GM21526 (cell line): ENCODE measurements around the gene PLCB2.

ENCODE experiments used
- ATAC-seq: cut with Tn5 transposase; IDR thresholded peaks from one replicate; pipeline ENCODE4 v1.9.1; 2021; ENCODE audit warnings: moderate library complexity; ENCODE audit not compliant: unreplicated experiment, low FRiP score

PLCB2 gene

DNA sequence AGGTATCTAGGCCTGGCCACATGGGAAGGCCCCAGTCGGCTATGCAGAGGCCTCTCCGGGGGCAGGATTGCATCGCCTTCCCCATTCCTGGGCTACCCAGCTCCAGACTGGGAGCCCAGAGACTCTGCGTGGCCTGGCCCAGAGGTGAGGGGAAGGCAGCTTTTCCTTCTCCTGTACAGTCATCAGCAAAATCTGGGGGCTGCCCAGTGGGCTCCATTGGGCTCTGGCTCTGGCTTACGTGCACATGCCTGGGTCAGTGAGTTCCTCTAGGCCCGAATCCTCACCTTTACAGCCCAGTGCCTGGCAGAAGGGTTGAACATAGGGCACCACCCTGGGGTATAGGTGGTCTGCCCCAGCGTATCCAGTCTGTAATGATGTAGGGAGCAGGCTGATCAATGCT is 20.9 kb downstream of the PLCB2 start:
- no peak for ATAC-seq

DNA sequence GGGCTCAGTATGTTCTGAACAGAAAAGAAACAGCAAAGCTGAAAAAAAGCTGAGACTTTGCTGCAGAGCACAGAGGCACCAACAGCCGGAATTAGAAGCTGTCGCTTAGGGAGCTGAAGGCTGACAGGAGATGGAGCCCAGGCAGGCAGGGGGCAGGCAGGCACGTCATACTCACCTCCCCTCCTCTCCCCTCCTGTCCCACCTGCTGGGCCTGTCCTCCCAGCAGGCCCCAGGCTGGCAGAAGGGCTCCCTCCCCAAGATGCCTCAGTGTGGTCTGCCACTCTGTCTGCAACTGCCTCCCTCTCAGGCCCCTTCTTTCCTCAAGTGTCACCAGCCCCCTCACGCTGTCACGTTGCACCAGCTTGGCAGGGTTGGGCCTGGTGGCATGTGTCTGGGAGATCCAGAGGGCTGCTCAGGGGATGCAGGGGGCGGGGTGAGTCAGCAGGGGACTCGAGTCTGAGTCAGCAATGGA is 21.6 kb downstream of the PLCB2 start:
- no peak for ATAC-seq

DNA sequence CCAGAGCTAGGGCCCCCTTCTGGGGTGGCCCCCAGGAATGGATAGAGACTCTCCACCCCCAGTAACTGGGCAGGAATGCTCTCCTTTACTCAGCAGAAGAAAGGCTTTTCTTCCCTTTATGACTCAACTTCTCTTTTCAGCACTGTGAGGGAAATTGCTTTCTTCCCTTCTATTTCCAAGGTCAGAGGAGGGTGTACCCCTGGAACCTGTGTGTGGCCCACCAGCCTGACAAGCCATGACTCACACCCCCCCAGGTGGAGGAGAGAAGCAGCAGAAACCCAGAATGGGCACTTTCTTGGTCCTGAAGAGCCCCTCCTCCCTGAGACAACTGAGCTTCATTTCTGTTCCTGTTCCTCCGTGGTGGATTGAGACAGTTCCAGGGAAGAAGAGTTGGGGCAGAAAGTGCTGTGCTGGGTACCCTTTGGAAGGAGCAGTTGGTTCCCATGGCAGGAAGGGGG is 22.2 kb downstream of the PLCB2 start:
- ATAC-seq = no peak

DNA sequence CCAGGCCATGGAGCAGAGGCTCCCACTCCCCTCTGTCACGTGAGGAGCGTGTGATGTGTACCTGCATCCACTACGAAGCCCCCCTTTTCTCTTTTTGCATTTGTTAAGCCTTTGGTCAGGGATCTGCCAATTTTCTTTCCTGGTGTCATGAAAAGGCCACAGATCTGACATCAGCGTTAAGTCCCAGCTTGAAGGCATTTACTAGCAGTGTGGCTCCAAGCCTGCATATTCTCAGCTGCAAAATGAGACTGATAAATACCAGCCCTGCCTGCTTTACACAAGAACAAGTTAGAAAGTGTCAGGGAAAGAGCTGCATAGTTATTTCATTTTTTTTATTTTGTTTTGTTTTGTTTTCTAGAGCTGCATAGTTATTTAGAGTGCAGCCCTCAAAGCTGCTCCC is 22.6 kb downstream of the PLCB2 start:
- ATAC-seq = no peak

DNA sequence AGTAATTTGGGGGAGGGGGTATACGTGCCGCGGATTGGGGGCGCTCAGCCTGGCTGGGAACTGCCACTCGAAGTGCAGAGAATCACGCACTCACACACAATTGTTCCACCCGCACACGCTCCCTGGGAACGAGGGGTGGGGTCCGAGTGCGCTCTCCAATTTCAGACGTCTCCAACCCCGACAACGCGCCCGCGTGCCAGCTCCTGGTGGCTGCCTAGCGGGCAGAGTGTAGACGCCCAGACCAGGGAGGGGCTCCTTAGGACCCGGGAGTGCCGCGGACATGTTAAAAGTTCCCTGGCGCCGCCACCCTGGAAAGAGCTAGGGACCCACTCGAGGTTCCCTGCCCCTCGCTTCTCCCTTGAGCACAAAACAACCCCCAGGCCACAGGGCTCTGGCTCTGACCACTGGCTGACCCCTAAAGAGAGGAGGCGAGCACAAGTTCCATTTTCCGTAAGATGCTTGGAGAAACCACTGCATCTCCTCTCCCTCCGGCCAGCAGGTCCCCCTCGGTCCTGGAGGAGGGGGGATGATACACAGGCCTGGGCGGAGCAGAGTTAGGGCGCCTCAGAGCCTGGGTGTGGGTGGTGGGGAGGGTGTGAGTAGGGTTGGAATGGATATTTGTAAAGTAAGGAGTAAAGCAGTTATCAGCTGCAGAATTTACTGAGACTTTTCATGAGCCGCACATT is 24.0 kb downstream of the PLCB2 start:
- no peak for ATAC-seq

DNA sequence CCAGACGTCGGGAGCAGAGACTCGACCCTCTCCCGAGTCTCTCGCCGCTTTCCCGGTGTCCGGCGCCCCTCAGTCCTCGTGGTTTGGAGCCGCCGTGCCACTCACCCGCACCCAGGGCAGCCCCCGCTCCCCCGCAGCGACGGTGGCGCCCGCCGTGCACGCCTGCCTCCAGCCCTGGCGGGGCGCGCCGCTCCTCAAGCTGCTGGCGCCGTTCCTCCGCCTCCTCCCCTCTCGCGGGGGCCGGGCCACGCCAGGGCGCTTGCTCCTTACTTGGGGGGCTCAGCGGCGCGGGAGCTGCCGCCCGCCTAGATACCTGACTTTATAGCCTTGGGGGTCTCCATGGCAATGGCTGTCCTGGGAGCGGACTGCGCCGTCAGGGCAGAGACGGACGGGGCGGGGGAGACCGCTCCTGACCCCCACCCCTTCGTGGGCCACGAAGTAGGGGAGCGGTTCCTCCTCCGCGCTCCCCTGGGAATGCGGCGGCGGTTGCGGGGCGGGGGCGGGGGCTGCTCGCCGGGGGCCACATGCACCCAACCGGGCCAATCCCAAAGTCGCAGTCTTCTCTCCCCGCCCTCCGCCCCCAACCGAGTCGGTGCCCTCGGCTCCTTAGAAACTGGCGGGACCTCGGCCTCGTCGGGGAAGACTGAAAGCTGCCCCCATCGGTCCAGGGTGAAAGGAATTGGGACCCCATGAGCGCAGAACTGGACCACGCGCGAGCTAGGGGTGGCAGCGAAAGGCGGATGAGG is 24.7 kb downstream of the PLCB2 start, which contains the start of gene ANKRD63:
TSS of gene ANKRD63 (minus strand) at position 196 of the 746 bp plus-strand sequence. CDS start 478 bp downstream, outside the sequence.
- no peak for ATAC-seq

DNA sequence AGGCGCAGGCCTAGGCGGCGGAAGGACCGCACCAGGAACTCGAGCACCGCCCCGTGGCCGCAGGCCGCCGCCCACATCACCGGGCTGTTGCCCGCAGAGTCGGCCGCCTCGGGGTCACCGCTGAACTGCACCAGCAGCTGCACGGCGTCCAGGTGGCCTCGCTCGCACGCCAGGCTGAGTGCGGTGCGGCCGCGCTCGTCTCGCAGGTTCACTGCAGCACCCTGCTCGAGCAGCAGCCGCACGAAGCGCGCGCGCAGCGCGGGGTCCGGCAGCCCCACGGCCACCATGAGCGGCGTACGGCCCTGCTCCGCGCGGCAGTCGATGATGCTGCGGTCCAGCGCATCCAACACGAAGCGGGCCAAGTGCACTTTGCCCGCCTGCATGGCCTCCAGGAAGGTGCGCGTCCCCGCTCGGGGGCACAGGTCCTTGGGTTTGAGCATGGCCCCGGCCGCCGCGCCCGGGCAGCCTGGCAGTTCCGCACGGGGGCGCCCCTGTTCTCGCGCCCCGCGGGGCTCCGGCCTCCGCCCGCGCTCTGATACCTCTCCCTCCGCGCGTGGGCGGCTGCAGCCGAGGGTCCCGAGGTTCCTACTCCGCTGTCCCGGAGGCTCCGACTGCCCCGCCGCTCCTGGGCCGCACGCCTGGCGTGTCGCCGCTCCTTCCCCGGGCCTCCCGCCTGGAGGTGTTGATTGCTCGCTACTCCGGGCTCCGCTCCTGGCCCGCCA is 25.4 kb downstream of the PLCB2 start:
- ATAC-seq = no peak

DNA sequence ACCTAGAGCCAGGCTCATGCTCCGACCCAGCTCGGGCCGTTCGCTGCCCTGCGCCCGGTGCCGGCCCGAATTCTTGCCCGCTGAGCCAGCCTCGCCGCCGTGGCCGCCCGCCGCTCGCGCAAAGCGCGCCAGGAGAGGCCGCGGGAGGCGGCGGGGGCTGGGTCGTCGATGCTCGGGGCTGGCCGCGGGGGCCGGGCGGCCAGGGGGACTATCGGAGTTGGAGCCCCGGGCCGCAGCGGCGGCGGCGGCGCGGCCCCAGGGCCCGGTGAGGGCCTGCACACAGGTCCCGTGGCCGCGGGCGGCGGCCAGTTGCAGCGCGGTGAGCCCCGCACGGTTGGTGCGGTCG is 26.0 kb downstream of the PLCB2 start:
- no peak for ATAC-seq

DNA sequence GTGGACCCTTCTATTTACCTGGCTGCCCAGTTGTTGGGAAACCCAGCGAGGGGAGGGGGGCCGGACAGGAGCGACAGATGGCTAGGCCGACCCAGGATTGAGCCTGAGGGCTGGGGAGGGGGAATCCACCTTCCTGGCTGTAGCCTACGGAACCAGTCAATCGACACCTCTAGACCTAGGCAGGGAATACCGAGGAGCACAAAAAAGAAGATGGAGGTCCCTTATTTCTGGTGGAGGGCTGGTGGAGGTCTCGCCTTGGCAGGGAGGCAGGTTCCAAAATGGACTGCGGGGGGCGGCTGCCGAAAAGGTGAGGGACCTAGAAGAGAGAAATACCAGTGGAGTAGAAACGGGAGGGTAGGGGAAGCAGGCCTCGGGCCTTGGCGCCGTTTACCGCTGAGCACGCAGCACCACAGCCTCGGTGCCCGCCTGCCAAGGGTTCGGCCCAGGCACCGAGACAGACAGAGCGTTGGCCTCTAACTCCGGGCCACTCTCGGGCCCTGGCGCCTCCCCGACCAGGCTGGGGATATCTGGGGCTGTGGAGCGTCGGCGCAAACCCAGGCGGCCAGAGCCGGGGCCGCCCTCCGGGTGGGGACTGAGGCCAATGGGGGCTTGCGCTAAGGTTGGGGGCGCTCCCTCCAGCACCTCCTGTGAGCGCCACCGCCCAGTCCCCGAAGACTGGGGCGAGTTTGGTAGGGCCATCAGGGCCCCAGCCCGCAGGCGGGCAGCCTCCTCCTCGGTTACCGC is 26.5 kb downstream of the PLCB2 start:
- ATAC-seq = no peak

DNA sequence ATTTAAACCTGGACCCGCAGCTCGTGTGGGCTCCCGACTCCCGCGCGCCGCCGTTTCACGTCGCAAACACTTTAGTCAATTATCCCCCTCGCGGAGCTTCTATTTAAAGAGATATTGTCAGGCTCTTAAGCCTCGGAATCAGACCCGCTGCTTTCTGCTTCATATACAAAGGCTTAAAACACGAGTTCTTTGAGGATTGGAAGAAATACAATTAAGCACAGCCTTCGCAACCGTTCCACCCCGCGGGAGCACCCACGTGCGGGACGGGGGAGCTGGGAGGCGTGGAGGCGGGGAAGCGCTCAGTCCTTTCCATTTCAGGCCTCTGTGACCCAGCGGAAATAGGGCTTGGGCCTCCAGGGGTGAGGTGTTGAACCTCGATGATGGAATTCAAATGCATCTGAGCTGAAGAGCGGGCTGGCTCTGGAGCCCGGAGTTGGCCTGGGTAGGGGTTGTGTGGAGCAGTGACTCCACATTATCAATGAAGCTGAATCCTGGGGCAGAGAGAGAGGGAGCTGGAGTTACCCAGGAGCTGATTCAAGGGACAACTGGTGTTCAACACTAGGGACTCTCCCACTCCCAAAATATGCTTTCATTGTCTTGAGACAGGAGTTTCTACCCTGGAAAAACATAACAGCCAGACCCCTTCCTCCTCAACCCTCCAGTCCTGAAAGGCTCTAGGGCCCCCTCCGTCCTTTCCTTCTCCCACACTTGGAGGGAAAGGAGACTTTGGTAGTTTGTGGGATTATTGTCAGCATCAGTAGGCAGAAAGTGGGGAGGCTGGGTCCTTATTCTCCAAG is 27.3 kb downstream of the PLCB2 start:
- ATAC-seq = no peak

DNA sequence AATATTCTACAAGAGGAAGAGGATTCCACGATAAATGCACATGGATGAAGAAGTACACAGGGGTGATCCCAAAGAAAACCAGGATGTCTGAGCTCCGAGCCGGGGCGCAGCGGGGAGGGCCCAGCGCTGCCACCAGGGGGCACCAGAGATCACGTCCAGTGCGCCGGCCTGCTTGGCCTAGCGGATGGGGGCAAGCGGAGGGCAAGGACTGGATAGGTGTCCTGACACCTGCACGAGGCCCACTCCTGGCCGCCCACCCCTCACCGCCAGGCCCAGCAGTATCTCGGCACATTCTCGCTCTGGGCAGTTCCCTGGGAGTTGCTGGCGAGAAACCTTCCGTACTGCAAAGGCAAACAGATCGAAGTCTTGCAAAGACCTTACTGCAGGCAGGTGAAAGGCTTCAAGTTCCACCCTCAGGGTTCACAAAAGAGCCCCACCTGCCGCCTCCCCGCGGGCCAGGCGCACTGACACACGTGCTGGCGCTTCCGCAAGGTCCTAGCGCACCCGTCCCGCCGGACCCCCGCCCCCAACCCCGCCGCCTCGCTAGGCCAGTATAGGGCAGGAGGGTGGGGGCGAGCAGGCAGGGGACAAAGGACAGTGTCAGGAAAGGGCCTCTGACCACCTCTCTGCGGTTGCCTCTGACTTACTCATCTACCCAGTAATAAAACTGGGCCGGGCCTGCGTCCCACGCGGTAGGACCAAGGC is 28.1 kb downstream of the PLCB2 start:
- ATAC-seq = no peak

DNA sequence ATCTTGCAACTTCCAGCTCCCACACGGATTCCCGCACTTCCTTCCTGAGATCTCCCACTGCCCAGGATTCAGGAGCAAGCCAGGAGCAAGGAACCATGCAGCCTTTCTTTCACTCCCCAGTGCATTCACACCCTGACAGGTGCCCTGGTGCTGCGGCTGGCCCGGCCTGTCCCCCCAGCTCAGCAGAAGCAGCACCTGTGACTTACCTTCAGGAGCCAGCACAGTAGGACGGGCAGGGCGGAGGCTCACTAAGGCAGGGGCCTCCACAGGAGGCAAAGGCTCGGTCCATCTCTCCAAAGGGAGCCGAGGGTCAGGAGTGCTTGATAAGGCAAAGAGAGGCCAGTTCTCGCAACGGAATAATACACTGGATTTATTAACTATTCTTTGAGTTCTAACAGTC is 29.7 kb downstream of the PLCB2 start:
- no peak for ATAC-seq

DNA sequence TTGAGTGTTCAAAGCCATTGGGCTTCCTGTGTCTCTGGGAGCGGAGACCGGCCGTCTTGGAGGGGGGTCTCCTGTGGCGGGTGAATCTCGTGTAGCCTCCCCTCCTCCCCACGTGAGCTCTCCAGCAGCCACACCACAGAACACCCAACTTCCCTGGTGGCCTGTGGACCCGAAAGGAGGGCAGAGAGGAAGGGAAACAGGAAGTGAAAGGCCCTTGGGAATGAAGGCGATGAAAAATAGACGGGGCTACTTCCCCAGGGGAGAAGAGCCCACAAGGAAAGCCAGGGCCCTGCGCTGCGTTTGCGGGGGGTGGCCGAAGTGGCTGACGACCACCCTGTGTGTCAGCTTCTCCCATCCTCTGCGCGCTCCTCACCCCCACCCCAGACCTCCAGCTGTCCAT is 30.3 kb downstream of the PLCB2 start:
- ATAC-seq = no peak

DNA sequence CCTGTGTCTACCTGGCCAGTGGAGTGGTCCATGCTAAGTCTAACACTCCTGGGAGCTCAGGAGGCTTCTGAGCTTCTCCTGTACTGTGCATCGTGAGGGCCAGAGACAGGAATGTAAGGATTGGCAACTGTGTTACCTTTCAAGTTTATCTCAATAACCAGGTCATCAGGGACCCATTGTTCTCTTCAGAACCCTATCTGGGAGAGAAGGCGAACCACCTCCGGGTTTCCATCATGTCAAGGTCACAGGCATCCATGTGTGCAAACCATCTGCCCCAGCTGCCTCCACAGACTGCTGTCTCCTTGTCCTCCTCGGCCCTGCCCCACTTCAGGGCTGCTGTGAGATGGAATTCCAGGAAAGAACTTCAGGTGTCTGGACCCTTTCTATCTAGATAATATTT is 30.8 kb downstream of the PLCB2 start:
- no peak for ATAC-seq

DNA sequence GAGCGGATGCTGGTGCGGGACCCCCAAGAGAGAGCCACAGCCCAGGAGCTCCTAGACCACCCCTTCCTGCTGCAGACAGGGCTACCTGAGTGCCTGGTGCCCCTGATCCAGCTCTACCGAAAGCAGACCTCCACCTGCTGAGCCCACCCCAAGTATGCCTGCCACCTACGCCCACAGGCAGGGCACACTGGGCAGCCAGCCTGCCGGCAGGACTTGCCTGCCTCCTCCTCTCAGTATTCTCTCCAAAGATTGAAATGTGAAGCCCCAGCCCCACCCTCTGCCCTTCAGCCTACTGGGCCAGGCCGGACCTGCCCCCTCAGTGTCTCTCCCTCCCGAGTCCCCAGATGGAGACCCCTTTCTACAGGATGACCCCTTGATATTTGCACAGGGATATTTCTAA is 31.8 kb downstream of the PLCB2 start:
- no peak for ATAC-seq

DNA sequence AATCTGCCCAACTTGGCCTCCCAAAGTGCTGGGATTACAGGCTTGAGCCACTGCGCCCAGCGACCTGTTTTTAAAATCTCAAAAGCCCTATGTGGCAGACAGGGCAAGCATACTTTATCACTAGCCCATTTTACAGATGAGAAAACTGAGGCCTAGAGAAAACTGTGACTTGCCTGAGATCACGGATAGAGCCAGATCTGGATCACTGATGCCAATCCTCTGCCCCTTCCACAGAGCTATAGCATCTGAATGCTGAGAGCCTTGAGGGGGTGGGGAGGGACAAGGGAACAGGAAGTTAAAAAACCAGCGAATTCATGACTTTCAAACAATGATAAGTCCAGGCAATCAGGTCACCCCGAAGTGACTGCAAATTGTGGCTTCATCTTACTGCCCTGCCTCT is 32.2 kb downstream of the PLCB2 start:
- ATAC-seq = no peak

DNA sequence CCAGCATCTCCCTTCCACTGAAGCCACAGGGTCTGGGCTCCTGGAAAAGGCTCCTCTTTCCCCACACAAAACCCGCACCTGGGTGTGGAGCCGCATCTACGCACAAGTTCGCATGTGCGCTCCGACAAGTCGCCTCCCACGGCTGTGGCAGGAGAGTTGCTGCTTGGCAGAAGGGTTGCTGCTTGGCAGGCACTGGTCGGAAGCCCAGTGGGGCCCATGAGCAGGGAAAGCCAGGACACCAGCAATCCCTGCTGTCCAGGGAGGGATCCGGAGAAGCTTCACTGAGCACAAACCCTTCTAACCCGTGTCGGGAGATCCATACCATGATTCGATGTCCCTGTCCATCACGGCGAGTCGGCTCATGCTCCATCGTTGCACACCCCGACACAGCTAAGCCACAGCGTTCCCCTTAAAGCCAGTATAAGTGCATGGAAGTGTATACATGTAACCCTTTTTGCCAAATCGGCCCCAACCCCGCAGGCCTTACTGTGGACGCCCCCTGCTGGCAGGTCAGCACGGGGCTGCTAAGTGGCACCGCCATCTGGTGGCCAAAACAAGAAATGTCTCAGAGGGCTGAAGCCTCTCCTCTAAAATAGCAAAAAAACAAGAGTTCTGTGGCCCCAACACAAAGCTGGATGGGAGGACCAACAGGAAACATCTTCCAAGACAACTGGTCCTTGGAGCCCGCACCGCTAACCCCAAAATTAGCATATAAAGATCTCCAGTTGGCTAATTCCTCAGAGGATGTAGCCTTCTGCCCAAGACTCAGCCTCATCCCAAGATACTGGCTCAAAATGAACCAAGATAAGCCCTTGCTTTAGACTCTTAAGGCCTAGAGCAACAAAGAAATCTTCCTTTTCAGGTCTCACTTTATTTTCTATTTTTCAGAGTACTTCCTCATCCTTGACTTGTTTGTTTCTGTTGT is 33.1 kb downstream of the PLCB2 start:
- no peak for ATAC-seq

DNA sequence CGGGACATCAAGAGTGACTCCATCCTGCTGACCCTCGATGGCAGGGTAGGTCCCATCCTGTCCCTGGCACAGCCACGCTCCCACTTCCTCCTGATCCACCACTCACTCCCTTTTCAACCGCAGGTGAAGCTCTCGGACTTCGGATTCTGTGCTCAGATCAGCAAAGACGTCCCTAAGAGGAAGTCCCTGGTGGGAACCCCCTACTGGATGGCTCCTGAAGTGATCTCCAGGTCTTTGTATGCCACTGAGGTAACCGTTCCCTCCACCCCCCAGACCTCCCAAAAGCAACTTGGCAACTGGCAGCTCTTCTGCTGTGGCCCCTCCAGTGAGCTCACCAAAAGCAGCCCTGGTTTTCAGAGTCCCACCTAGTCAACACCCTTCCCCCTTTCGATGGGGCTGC is 34.3 kb downstream of the PLCB2 start:
- ATAC-seq = no peak
